ENCODE data around the gene CSN1S1. TPM values are rescaled to one million over a fixed set of nuclear protein-coding genes. Genes with fewer than 3 reads are reported as not detected.

The CSN1S1 gene
- total and polyA plus RNA-seq, 2 experiments from 2014 or later: 0.21 TPM; not detected in 1

DNA sequence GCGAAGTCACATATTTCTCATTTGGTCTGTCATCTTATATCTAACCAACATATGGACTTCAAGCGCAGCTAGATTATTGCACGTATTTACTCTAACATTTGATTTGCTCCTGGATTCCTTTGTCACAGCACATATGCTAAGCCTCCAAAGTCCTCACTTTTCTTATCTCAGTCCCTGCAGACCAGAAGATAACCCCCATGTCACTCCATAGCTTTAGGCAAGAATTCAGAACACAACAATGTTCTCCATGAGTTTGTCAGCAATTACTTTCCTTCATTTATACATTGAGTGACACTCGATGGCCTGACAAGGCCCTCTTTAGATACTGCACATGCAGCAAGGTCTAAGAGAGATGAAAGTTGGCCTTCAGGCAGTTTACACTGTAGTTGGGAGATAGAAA, 60.1 kb downstream of the CSN1S1 start:
- Histone ChIP-seq H4K20me1 (replicated peaks; ENCODE audit: insufficient read depth) (no peaks in the 10 kb centered on the region), H3K27ac (ENCODE audit: low read depth) (no peak overlapping the region), H3K27me3 (ENCODE audit: insufficient read depth) (no peaks in the 10 kb centered on the region), H3K4me1 (ENCODE audit: insufficient read depth) (no peaks in the 10 kb centered on the region), H3K79me2 (replicated peaks; ENCODE audit: insufficient read depth) (no peaks in the 10 kb centered on the region), H3K9me2 (ENCODE audit: insufficient read depth) (no peaks in the 10 kb centered on the region), H3K36me3 (ENCODE audit: insufficient read depth) (no peaks in the 10 kb centered on the region), H3F3A (replicated peaks; ENCODE audit: low read depth) (no peaks in the 10 kb centered on the region), H3K4me3 (no peak overlapping the region), H2AFZ (no peak overlapping the region), H3K4me2 (no peak overlapping the region)
- Mint-ChIP-seq H3K4me1 (no peaks in the 10 kb centered on the region), H3K27ac (no peak overlapping the region), H3K9me3 (no peaks in the 10 kb centered on the region), H3K4me3 (no peak overlapping the region), H3K36me3 (ENCODE audit: low read depth) (no peaks in the 10 kb centered on the region), H3K27me3 (ENCODE audit: insufficient read depth, low read depth, poor library complexity) (no peaks in the 10 kb centered on the region)
- DNase-seq (ENCODE audit: low spot score): no peak
- ATAC-seq: no peak
- TF ChIP-seq, protein P1, sequence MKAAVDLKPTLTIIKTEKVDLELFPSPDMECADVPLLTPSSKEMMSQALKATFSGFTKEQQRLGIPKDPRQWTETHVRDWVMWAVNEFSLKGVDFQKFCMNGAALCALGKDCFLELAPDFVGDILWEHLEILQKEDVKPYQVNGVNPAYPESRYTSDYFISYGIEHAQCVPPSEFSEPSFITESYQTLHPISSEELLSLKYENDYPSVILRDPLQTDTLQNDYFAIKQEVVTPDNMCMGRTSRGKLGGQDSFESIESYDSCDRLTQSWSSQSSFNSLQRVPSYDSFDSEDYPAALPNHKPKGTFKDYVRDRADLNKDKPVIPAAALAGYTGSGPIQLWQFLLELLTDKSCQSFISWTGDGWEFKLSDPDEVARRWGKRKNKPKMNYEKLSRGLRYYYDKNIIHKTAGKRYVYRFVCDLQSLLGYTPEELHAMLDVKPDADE (IDR thresholded peaks at IDR 0.05): no peak
- TF ChIP-seq JUNB (IDR thresholded peaks at IDR 0.05; ENCODE audit: unreplicated experiment) (no peak), POLR2AphosphoS5 (IDR thresholded peaks at IDR 0.05; ENCODE audit: low read depth) (no peak), EZH2 (IDR thresholded peaks at IDR 0.05; ENCODE audit: low read depth, unreplicated experiment) (no peak), STAT1 (IDR thresholded peaks at IDR 0.05; ENCODE audit: unreplicated experiment) (no peak), ZNF114 (CRISPR knock-in tag; IDR thresholded peaks at IDR 0.05) (no peak), ZNF331 (CRISPR knock-in tag; IDR thresholded peaks at IDR 0.05; ENCODE audit: low read depth) (no peak)
- TF ChIP-seq, protein P2, sequence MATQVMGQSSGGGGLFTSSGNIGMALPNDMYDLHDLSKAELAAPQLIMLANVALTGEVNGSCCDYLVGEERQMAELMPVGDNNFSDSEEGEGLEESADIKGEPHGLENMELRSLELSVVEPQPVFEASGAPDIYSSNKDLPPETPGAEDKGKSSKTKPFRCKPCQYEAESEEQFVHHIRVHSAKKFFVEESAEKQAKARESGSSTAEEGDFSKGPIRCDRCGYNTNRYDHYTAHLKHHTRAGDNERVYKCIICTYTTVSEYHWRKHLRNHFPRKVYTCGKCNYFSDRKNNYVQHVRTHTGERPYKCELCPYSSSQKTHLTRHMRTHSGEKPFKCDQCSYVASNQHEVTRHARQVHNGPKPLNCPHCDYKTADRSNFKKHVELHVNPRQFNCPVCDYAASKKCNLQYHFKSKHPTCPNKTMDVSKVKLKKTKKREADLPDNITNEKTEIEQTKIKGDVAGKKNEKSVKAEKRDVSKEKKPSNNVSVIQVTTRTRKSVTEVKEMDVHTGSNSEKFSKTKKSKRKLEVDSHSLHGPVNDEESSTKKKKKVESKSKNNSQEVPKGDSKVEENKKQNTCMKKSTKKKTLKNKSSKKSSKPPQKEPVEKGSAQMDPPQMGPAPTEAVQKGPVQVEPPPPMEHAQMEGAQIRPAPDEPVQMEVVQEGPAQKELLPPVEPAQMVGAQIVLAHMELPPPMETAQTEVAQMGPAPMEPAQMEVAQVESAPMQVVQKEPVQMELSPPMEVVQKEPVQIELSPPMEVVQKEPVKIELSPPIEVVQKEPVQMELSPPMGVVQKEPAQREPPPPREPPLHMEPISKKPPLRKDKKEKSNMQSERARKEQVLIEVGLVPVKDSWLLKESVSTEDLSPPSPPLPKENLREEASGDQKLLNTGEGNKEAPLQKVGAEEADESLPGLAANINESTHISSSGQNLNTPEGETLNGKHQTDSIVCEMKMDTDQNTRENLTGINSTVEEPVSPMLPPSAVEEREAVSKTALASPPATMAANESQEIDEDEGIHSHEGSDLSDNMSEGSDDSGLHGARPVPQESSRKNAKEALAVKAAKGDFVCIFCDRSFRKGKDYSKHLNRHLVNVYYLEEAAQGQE (IDR thresholded peaks at IDR 0.05; ENCODE audit: unreplicated experiment): no peak
- TF ChIP-seq, protein P3, sequence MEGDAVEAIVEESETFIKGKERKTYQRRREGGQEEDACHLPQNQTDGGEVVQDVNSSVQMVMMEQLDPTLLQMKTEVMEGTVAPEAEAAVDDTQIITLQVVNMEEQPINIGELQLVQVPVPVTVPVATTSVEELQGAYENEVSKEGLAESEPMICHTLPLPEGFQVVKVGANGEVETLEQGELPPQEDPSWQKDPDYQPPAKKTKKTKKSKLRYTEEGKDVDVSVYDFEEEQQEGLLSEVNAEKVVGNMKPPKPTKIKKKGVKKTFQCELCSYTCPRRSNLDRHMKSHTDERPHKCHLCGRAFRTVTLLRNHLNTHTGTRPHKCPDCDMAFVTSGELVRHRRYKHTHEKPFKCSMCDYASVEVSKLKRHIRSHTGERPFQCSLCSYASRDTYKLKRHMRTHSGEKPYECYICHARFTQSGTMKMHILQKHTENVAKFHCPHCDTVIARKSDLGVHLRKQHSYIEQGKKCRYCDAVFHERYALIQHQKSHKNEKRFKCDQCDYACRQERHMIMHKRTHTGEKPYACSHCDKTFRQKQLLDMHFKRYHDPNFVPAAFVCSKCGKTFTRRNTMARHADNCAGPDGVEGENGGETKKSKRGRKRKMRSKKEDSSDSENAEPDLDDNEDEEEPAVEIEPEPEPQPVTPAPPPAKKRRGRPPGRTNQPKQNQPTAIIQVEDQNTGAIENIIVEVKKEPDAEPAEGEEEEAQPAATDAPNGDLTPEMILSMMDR (conservative IDR thresholded peaks at IDR 0.05; ENCODE audit: low read depth in 2 of 2): no peak

DNA sequence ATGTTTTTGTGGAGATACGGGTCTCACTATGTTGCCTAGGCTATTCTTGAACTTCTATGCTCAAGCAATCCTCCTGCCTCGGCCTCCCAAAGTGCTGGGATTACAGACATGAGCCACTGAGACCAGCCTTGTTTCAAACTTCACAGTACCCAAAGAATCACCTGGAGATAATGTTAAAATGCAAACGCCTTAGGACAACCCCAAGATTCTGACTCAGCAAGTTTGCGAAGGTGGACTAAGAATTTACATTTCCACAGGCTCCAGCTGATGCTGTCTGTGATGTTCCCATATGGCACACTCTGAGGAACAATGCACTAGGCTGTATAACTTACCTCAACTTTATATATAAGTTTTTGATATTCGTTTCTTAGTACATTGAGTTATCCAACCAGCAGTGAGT, 63.9 kb downstream of the CSN1S1 start:
- Mint-ChIP-seq H3K4me3 (no peak overlapping the region), H3K36me3 (ENCODE audit: low read depth) (no peaks in the 10 kb centered on the region), H3K4me1 (no peaks in the 10 kb centered on the region; the same call in 2 of the 3 replicates), H3K27me3 (ENCODE audit: insufficient read depth, low read depth, poor library complexity) (no peaks in the 10 kb centered on the region), H3K9me3 (no peaks in the 10 kb centered on the region), H3K27ac (no peak overlapping the region)
- no peaks in the 10 kb centered on the region for H3F3A ChIP-seq (replicated peaks; ENCODE audit: low read depth)
- H3K27ac ChIP-seq (ENCODE audit: low read depth): no peak overlapping the region
- H3K27me3 ChIP-seq (ENCODE audit: insufficient read depth): no peaks in the 10 kb centered on the region
- ATAC-seq (no peak), DNase-seq (ENCODE audit: low spot score) (no peak)
- H3K79me2 ChIP-seq (replicated peaks; ENCODE audit: insufficient read depth): no peaks in the 10 kb centered on the region
- no peak for TF ChIP-seq EZH2 (IDR thresholded peaks at IDR 0.05; ENCODE audit: low read depth, unreplicated experiment)
- H3K4me3 ChIP-seq: no peak overlapping the region
- no peaks in the 10 kb centered on the region for H4K20me1 ChIP-seq (replicated peaks; ENCODE audit: insufficient read depth)
- no peaks in the 10 kb centered on the region for H3K36me3 ChIP-seq (ENCODE audit: insufficient read depth)
- H3K9me2 ChIP-seq (ENCODE audit: insufficient read depth): no peaks in the 10 kb centered on the region
- no peak overlapping the region for H2AFZ ChIP-seq
- no peaks in the 10 kb centered on the region for H3K4me1 ChIP-seq (ENCODE audit: insufficient read depth)
- H3K4me2 ChIP-seq: no peak overlapping the region
